Panc1 (cell line): ENCODE results near the gene CCDC152. TPM values are rescaled to one million over a fixed set of nuclear protein-coding genes. Genes with fewer than 3 reads are reported as not detected.
A peak's percentile ranks its signal among the peaks of the same experiment; 100 is the strongest.

Experiments used
- ATAC-seq: fragments of 200-7000 bp; cut with Tn5 transposase; 2 replicates; pipeline ENCODE4 v1.9.1; 2020; ENCODE audit warnings: mild to moderate bottlenecking, moderate library complexity
- BruUV-seq: library from RNA; stranded (reverse); fragments of 400-500 nt; replicated peaks from 2 replicates; lab custom pipeline; 2021; lab: Mats Ljungman, UMichigan
- CTCF ChIA-PET: fragments of 300-600 bp; sonication (Branson Sonifier 250); formaldehyde crosslinking; loops from one replicate; lab custom pipeline; 2022; ENCODE audit warnings: antibody characterized with exemption; lab: Charles Lee
- POLR2A ChIA-PET: fragments of 300-600 bp; sonication (Branson Sonifier 250); formaldehyde crosslinking; loops from one replicate; lab custom pipeline; 2022; ENCODE audit warnings: antibody characterized with exemption; lab: Charles Lee
- DNase-seq: peaks from one replicate; pipeline ENCODE4 v3.0.0-alpha.2; 2010; ENCODE audit warnings: low read depth, low spot score
- H3K27ac ChIP-seq: 2 replicates; pipeline ENCODE4 v1.5.1; 2011; ENCODE audit warnings: mild to moderate bottlenecking, low read length, inconsistent platforms
- H3K27me3 ChIP-seq: fragments of 200-500 bp; sonication (Bioruptor generic); 2 replicates; pipeline ENCODE4 v1.6.0; 2014; ENCODE audit warnings: low read length, inconsistent platforms; ENCODE audit not compliant: control insufficient read depth, insufficient read depth
- H3K36me3 ChIP-seq: fragments of 200-500 bp; sonication (Bioruptor generic); 2 replicates; pipeline ENCODE4 v1.5.1; 2014; ENCODE audit warnings: inconsistent platforms, mild to moderate bottlenecking, low read length, moderate library complexity; ENCODE audit not compliant: control insufficient read depth, insufficient read depth
- H3K4me1 ChIP-seq: 2 replicates; pipeline ENCODE4 v1.5.1; 2011; ENCODE audit warnings: inconsistent platforms, mild to moderate bottlenecking, low read length, moderate library complexity; ENCODE audit not compliant: control insufficient read depth, insufficient read depth
- H3K4me3 ChIP-seq, 2 experiments: 2 replicates each; pipeline ENCODE4 v1.5.1; 2011 to 2012; ENCODE audit warnings: low read depth in 2 of 2, low read length in 2 of 2, mild to moderate bottlenecking in 2 of 2, inconsistent platforms in 1 of 2, moderate library complexity in 1 of 2
- H3K9me3 ChIP-seq: fragments of 200-500 bp; sonication (Bioruptor generic); 2 replicates; pipeline ENCODE4 v1.5.1; 2014; ENCODE audit warnings: low read depth, mild to moderate bottlenecking, inconsistent platforms, low read length, moderate library complexity; ENCODE audit not compliant: control insufficient read depth, insufficient read depth
- CTCF ChIP-seq: fragments of 450-650 bp; IDR thresholded peaks from 2 replicates; pipeline ENCODE4 v1.5.1; 2017; ENCODE audit warnings: mild to moderate bottlenecking
- POLR2AphosphoS5 ChIP-seq: IDR thresholded peaks from 2 replicates; pipeline ENCODE4 v1.6.1; 2012; ENCODE audit warnings: mild to moderate bottlenecking, low read depth, low read length, moderate library complexity
- REST ChIP-seq, 2 experiments: IDR thresholded peaks; 2 replicates each; pipeline ENCODE4 v1.6.1; 2011 to 2012; ENCODE audit warnings: low read depth in 2 of 2, control low read depth in 1 of 2, low read length in 1 of 2, mild to moderate bottlenecking in 1 of 2, moderate library complexity in 1 of 2; ENCODE audit not compliant: insufficient read depth in 1 of 2
- SIN3A ChIP-seq: IDR thresholded peaks from 2 replicates; pipeline ENCODE4 v1.6.1; 2012; ENCODE audit warnings: low read depth, mild to moderate bottlenecking, low read length, moderate library complexity, borderline replicate concordance; ENCODE audit not compliant: insufficient read depth
- TCF7L2 ChIP-seq: IDR thresholded peaks from 2 replicates; pipeline ENCODE4 v1.6.1; 2011; ENCODE audit warnings: mild to moderate bottlenecking, low read depth, low read length, inconsistent platforms
- in situ Hi-C: cut with HindIII; loops from 2 replicates; pipeline ENCODE4 v1.10.0; 2016; ENCODE audit warnings: low sequenced_read_pairs, low pct_unique_long_range_greater_than_20kb
- intact Hi-C: fragments of 100-400 bp; cut with micrococcal nuclease; formaldehyde crosslinking; loops from one replicate; pipeline ENCODE4 v1.10.0; 2022; ENCODE audit not compliant: unreplicated experiment
- total RNA-seq: library from RNA; stranded (reverse); gene quantifications from one replicate; pipeline ENCODE4 v1.2.1, GENCODE V29; 2021; ENCODE audit not compliant: unreplicated experiment

CCDC152 gene
- total RNA-seq, 1 experiment from 2014 or later: not detected

DNA sequence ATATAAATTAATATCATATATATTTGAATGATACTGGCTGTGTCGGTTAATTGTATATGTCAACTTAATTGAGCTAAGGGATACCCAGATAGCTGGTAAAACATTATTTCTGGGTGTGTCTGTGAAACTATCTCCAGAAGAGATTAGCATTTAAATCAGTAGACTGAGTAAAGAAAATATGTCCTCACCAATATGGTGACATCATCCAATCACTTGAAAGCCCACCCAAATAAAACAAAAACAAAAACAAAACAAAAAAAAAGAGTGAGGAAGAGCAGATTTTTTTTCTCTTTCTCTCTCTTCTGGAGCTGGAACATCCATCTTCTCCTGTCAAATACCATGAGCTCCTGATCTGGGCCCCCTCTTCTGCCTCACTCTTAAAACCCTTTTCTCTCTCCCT is 15.7 kb upstream of the CCDC152 start:
- in situ Hi-C loops (no loop called here), intact Hi-C loops (no loop called here)
- Histone ChIP-seq H3K36me3 (no peaks in the 10 kb centered on the region), H3K9me3 (no peaks in the 10 kb centered on the region), H3K27me3 (no peaks in the 10 kb centered on the region), H3K4me3 (no peak overlapping the region), H3K4me1 (no peaks in the 10 kb centered on the region), H3K27ac (no peak overlapping the region)
- no TSS peak for BruUV-seq
- TF ChIP-seq SIN3A (no peak), POLR2AphosphoS5 (no peak), TCF7L2 (no peak), CTCF (no peak), REST (IDR thresholded peaks at IDR 0.05; ENCODE audit: insufficient read depth in 1 of 2, low read depth in 2 of 2, low read length in 1 of 2) (no peak)
- ChIA-PET CTCF (no interaction called here), POLR2A (no interaction called here)
- ATAC-seq (no peak), DNase-seq (no peak)

DNA sequence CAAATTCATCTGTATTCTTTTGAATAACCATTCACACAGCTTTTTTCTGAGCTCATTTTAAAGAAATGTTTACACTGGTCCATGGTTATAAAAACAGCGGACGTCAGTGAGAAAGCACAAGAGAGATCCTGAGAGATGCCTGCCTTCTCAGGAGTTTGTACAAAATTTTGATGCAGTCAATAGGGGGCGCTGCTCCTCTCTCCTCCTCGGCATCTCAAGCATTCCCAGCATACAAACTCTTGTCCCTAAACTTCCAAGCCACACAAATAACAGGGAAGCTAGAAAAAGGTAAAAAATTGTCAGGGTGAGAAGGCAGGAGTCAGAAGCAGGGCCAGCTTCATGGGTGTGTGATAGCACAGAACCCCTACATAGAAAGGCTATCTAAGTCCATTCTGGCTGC is 11.2 kb upstream of the CCDC152 start:
- ChIA-PET CTCF (no interaction called here), POLR2A (interaction anchor here (0.5 kb wide), 1 partner anchor 869 kb away, joined by 10 read pairs; no protein-coding TSS in a partner anchor)
- no TSS peak for BruUV-seq
- no peak overlapping the region for H3K4me3 ChIP-seq
- DNase-seq: no peak
- H3K4me1 ChIP-seq: no peaks in the 10 kb centered on the region
- H3K36me3 ChIP-seq: no peaks in the 10 kb centered on the region
- H3K27ac ChIP-seq: no peak overlapping the region
- in situ Hi-C loops: no loop called here
- no peaks in the 10 kb centered on the region for H3K27me3 ChIP-seq
- intact Hi-C loops: no loop called here
- no peak for TF ChIP-seq TCF7L2
- TF ChIP-seq POLR2AphosphoS5: no peak
- TF ChIP-seq REST (IDR thresholded peaks at IDR 0.05; ENCODE audit: insufficient read depth in 1 of 2, low read depth in 2 of 2, low read length in 1 of 2): no peak
- TF ChIP-seq CTCF: peak; percentile 64
- ATAC-seq: no peak
- no peaks in the 10 kb centered on the region for H3K9me3 ChIP-seq
